HUES6 (cell line): Measurements from ENCODE around the gene CHRM2.

Experiments used
- H3K27ac ChIP-seq: 2 replicates; pipeline ENCODE4 v1.7.0; 2013; ENCODE audit warnings: low read depth, mild to moderate bottlenecking, low read length, inconsistent platforms
- H3K27me3 ChIP-seq: 2 replicates; pipeline ENCODE4 v1.6.1; 2013; ENCODE audit warnings: low read length; ENCODE audit not compliant: control insufficient read depth, insufficient read depth
- H3K36me3 ChIP-seq: 2 replicates; pipeline ENCODE4 v1.6.1; 2013; ENCODE audit warnings: low read length; ENCODE audit not compliant: control insufficient read depth, insufficient read depth
- H3K4me1 ChIP-seq: 2 replicates; pipeline ENCODE4 v1.6.1; 2013; ENCODE audit warnings: low read length; ENCODE audit not compliant: control insufficient read depth, insufficient read depth
- H3K4me3 ChIP-seq: 2 replicates; pipeline ENCODE4 v1.5.1; 2013; ENCODE audit warnings: low read depth, low read length
- H3K9ac ChIP-seq: one replicate; pipeline ENCODE4 v1.6.1; 2013; ENCODE audit warnings: mild to moderate bottlenecking, low read length
- H3K9me3 ChIP-seq: 2 replicates; pipeline ENCODE4 v1.6.1; 2013; ENCODE audit warnings: low read depth, low read length; ENCODE audit not compliant: control insufficient read depth, insufficient read depth

CHRM2 gene

GRCh38 chr7:136956232-136956631 lies 87.8 kb downstream of the CHRM2 start:
- Histone ChIP-seq H3K9me3 (no peaks in the 10 kb centered on the region), H3K36me3 (no peaks in the 10 kb centered on the region), H3K9ac (no peak overlapping the region), H3K27me3 (no peaks in the 10 kb centered on the region), H3K4me1 (no peaks in the 10 kb centered on the region), H3K4me3 (no peak overlapping the region), H3K27ac (no peak overlapping the region)

DNA sequence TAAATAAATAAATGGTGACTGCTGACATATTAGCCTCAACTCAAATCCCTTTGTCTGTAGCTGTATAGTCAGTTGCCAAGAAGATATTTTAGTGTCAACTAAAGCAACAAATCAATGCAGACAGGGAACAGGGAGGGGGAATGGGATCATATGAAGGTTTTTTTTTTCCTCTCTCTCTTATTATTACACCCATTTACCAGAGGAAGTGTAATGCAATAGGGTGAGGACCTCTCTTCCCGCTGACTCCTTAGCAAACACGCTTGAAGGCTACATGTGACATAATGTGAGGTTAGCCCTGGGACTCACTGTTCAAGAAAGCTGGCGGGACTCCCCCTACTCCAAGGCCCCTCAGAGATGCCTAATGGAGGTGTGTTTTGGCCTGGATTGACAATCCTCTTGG lies 88.2 kb downstream of the CHRM2 start:
- Histone ChIP-seq H3K9me3 (no peaks in the 10 kb centered on the region), H3K4me1 (no peaks in the 10 kb centered on the region), H3K9ac (no peak overlapping the region), H3K27ac (no peak overlapping the region), H3K27me3 (no peaks in the 10 kb centered on the region), H3K4me3 (no peak overlapping the region), H3K36me3 (no peaks in the 10 kb centered on the region)

GRCh38 chr7:136957391-136957790 lies 88.9 kb downstream of the CHRM2 start:
- Histone ChIP-seq H3K27me3 (no peaks in the 10 kb centered on the region), H3K4me3 (no peak overlapping the region), H3K27ac (no peak overlapping the region), H3K9me3 (no peaks in the 10 kb centered on the region), H3K36me3 (no peaks in the 10 kb centered on the region), H3K9ac (no peak overlapping the region), H3K4me1 (no peaks in the 10 kb centered on the region)

DNA sequence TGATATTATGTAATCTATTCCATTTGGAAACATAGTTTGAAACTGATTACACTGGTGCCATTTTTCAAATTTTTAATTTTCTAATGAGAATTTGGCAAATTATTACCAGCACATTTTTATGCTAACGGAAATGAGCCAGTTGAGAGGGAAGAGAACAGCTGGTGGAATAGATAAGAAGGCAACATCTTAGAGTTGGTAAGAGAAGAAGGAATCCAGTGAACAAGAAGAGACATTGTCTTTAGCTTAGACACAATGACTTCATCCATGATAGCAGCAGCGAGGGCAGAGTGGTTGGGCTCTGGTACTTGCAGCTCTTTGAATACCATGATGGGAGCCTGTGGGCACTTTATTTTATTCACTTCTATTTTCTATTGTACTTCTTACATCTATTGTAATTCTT lies 89.6 kb downstream of the CHRM2 start:
- Histone ChIP-seq H3K27me3 (no peaks in the 10 kb centered on the region), H3K4me3 (no peak overlapping the region), H3K27ac (no peak overlapping the region), H3K36me3 (no peaks in the 10 kb centered on the region), H3K9me3 (no peaks in the 10 kb centered on the region), H3K4me1 (no peaks in the 10 kb centered on the region), H3K9ac (no peak overlapping the region)

DNA sequence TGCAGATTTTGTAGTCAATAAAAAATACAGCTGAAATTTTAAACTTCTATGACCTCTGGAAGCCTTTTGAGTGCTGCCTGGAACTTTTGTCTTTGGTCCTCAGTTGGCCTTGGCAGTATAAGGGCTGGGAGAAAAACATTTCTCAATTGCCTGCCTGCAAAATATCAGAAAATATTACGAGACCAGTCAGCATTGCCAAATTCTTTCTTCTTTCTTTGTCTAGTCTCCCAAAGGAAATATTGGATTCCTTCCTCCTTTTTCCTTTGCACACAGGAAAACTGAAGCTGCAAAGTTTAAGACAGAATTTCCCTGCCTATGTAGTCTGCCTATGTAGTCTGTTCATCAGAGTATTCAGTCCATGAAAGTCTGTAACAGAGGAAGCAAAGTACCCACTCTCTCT lies 95.9 kb downstream of the CHRM2 start:
- Histone ChIP-seq H3K36me3 (no peaks in the 10 kb centered on the region), H3K4me1 (no peaks in the 10 kb centered on the region), H3K4me3 (no peak overlapping the region), H3K9me3 (no peaks in the 10 kb centered on the region), H3K27me3 (no peaks in the 10 kb centered on the region), H3K27ac (no peak overlapping the region), H3K9ac (no peak overlapping the region)

DNA sequence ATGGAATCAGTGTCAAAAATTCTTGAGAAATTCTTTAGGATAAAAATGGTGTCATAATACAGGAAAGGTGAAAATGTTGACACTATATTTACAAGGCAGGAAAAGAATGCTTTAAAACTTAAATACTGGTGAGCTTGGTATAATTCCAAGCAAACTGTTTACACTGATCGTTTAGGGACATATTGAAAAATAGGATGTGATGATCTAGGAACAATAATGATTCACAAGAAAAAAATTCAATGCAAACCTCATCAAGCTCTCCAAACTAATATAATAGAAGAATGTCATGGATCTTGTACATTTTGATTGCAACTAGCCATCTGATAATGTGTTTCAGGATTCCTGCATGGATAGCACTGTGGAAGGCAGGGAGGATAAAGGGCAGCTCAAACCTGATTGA lies 98.4 kb downstream of the CHRM2 start:
- Histone ChIP-seq H3K9ac (no peak overlapping the region), H3K4me3 (no peak overlapping the region), H3K36me3 (no peaks in the 10 kb centered on the region), H3K9me3 (no peaks in the 10 kb centered on the region), H3K27me3 (no peaks in the 10 kb centered on the region), H3K27ac (no peak overlapping the region), H3K4me1 (no peaks in the 10 kb centered on the region)

GRCh38 chr7:136969761-136970160 lies 101.3 kb downstream of the CHRM2 start:
- H3K4me3 ChIP-seq = no peak overlapping the region
- no peaks in the 10 kb centered on the region for H3K36me3 ChIP-seq
- no peaks in the 10 kb centered on the region for H3K27me3 ChIP-seq
- no peaks in the 10 kb centered on the region for H3K9me3 ChIP-seq
- H3K27ac ChIP-seq = no peak overlapping the region
- H3K9ac ChIP-seq = no peak overlapping the region
- no peaks in the 10 kb centered on the region for H3K4me1 ChIP-seq

DNA sequence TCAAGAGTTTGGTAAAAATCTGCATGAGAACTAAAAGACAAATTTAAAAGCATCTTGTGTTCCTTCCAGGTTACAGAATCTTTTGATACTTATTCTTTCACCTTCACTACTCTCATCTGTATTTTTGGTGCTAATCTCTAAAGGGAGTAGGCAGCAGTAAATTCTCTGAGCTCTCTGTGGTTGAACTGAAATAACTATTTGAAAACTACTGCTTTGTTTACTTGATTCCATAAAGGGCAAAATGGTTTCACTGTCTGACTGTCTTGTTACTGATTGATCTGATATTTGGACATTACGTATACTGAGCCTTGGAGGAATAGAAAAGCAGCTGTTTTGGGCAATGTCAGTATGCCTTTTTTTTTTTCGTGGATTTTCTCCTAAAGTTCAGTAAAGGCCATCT lies 103.3 kb downstream of the CHRM2 start:
- Histone ChIP-seq H3K9me3 (no peaks in the 10 kb centered on the region), H3K4me3 (no peak overlapping the region), H3K27ac (no peak overlapping the region), H3K9ac (no peak overlapping the region), H3K4me1 (no peaks in the 10 kb centered on the region), H3K27me3 (no peaks in the 10 kb centered on the region), H3K36me3 (no peaks in the 10 kb centered on the region)

DNA sequence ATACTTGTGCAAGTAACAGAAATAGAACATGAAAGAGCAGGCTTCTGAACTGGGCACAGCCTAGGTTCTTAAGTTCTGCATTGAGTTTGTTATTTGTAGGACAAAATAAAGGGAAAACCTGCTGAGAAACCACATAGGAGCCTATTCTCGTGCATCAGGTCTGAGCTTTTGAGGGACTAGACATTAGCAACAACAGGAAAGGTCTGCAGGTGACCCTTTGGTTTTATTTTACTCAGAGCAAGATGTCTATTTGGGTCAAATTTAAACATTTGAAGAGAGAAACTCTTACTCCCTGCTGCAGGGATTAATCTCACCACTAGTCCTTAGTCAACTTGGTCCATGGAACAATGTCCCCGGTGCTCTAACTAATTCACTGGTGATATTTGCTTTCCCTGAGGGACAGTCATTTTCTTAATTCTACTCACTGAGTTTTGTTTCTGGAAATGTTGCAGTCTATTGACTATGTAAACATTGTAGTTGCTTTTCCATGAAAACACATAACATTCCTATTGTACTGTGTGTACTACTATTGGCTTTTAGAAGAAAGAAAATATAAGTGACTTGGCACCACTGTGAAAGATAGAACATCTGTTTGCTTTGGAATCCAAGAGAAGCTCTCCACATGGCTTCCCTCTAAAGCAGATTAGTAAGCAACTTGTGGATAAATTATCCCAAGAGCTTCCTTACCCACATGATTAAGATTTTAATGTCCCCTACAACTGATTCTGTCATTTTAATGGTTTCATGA lies 108.2 kb downstream of the CHRM2 start:
- Histone ChIP-seq H3K9ac (no peak overlapping the region), H3K36me3 (no peaks in the 10 kb centered on the region), H3K9me3 (no peaks in the 10 kb centered on the region), H3K27ac (no peak overlapping the region), H3K27me3 (no peaks in the 10 kb centered on the region), H3K4me3 (no peak overlapping the region), H3K4me1 (no peaks in the 10 kb centered on the region)

DNA sequence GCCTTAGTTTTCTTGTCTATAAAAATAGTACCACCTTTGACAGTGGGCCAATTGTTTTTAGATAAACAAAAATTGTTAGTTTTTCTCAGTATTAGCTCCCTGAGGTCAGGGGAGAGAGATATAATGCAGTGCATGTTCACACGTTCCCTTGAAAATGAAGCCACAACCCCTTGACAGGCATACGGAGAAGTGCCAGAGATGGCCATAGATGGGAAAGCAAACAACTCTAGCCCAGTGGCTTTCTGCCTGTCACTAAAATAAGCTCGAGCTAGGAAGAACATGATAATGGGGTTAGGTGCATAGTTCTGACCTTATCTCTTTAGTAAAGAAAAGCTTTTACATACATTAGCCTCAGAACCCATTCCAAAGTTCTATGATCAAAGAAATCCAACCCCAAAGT lies 124.9 kb downstream of the CHRM2 start:
- H3K9ac ChIP-seq = no peak overlapping the region

GRCh38 chr7:136997735-136998134 lies 129.3 kb downstream of the CHRM2 start:
- Histone ChIP-seq H3K27me3 (no peaks in the 10 kb centered on the region), H3K4me1 (0 out of 2 replicates have a peak, but pooled peaks cover 6% of the 10 kb centered on the region), H3K9ac (no peak overlapping the region), H3K4me3 (no peak overlapping the region), H3K27ac (no peak overlapping the region), H3K9me3 (no peaks in the 10 kb centered on the region), H3K36me3 (no peaks in the 10 kb centered on the region)

More for the DNA sequence above, 124.9 kb downstream of the CHRM2 start:
- Histone ChIP-seq H3K4me3 (no peak overlapping the region), H3K4me1 (no peaks in the 10 kb centered on the region), H3K9me3 (no peaks in the 10 kb centered on the region), H3K36me3 (no peaks in the 10 kb centered on the region), H3K27me3 (no peaks in the 10 kb centered on the region), H3K27ac (no peak overlapping the region)
